CD4-positive, alpha-beta T cell (primary cell): ENCODE data around the gene TMF1. TPM values are rescaled to one million over a fixed set of nuclear protein-coding genes. Genes with fewer than 3 reads are reported as not detected.

ENCODE experiments used
- ATAC-seq: fragments of 200-7000 bp; cut with Tn5 transposase; one replicate; pipeline ENCODE4 v1.10.0; 2022; ENCODE audit warnings: mild to moderate bottlenecking; ENCODE audit not compliant: poor library complexity
- CTCF ChIA-PET: fragments of 350-600 bp; sonication (Branson Sonifier 250); formaldehyde crosslinking; loops from one replicate; lab custom pipeline; 2021; ENCODE audit warnings: antibody characterized with exemption, inconsistent platforms; lab: Charles Lee
- POLR2A ChIA-PET: fragments of 350-600 bp; sonication (Branson Sonifier 250); formaldehyde crosslinking; loops from one replicate; lab custom pipeline; 2021; ENCODE audit warnings: antibody characterized with exemption, inconsistent platforms; lab: Charles Lee
- DNase-seq, 14 experiments: peaks; one replicate each; pipeline ENCODE4 v3.0.0-alpha.2; 2013 to 2020; ENCODE audit warnings: mixed read lengths in 2 of 14
- H3K27ac ChIP-seq, 2 donors: one replicate each; pipeline versions ENCODE4 v1.5.1 to v1.7.0; 2013; ENCODE audit warnings: low read length in 2 of 2, low read depth in 1 of 2, mild to moderate bottlenecking in 1 of 2
- H3K27me3 ChIP-seq, 2 experiments: 1 replicate in 1 of 2; 2 replicates in 1 of 2; pipeline versions ENCODE4 v1.6.1 to v1.7.0; 2013; ENCODE audit warnings: low read length in 2 of 2, control low read depth in 1 of 2, mild to moderate bottlenecking in 1 of 2, moderate library complexity in 1 of 2; ENCODE audit not compliant: insufficient read depth in 2 of 2, control insufficient read depth in 1 of 2
- H3K36me3 ChIP-seq: one replicate; pipeline ENCODE4 v1.6.1; 2013; ENCODE audit warnings: low read length, control low read depth; ENCODE audit not compliant: insufficient read depth
- H3K4me1 ChIP-seq: one replicate; pipeline ENCODE4 v1.6.1; 2013; ENCODE audit warnings: low read length, control low read depth; ENCODE audit not compliant: insufficient read depth
- H3K4me3 ChIP-seq: one replicate; pipeline ENCODE4 v1.5.1; 2013; ENCODE audit warnings: mild to moderate bottlenecking, low read length, moderate library complexity
- H3K9me3 ChIP-seq, 2 experiments: 1 replicate in 1 of 2; 2 replicates in 1 of 2; pipeline versions ENCODE4 v1.6.1 to v1.7.0; 2013; ENCODE audit warnings: low read length in 2 of 2, mild to moderate bottlenecking in 2 of 2, control low read depth in 1 of 2, moderate library complexity in 1 of 2; ENCODE audit not compliant: control insufficient read depth in 1 of 2, insufficient read depth in 1 of 2
- H3K27ac Mint-ChIP-seq: one replicate; pipeline ENCODE4 v1.8.0; 2020; ENCODE audit warnings: mixed read lengths
- H3K27me3 Mint-ChIP-seq: one replicate; pipeline ENCODE4 v1.8.0; 2021; ENCODE audit warnings: mixed read lengths
- H3K36me3 Mint-ChIP-seq: one replicate; pipeline ENCODE4 v1.8.0; 2021; ENCODE audit warnings: low read depth, mixed read lengths
- H3K4me1 Mint-ChIP-seq: one replicate; pipeline ENCODE4 v1.8.0; 2021; ENCODE audit warnings: low read depth, mixed read lengths
- H3K4me3 Mint-ChIP-seq: one replicate; pipeline ENCODE4 v1.8.0; 2020; ENCODE audit warnings: mild to moderate bottlenecking, mixed read lengths
- H3K9me3 Mint-ChIP-seq: one replicate; pipeline ENCODE4 v1.8.0; 2020; ENCODE audit warnings: mixed read lengths
- CTCF ChIP-seq: fragments of 200-600 bp; IDR thresholded peaks from one replicate; pipeline ENCODE4 v1.8.0; 2022; ENCODE audit warnings: antibody characterized with exemption, mild to moderate bottlenecking
- intact Hi-C, 2 experiments: fragments of 100-400 bp; cut with DNase I in 1 of 2; cut with micrococcal nuclease in 1 of 2; formaldehyde crosslinking; loops; one replicate each; pipeline versions ENCODE4 v1.15.1 to v1.9.0; 2023 to 2025; cut with DNase I, micrococcal nuclease
- total RNA-seq, 174 experiments: library from RNA in 2 of 174; stranded (reverse) in 2 of 174; gene quantifications; one replicate each; pipeline ENCODE4 v1.2.3 and lab custom pipeline; 2021 to 2026

TMF1 gene
- total RNA-seq, 2 experiments from 2014 or later: 89.0 to 101 TPM

- TF ChIP-seq CTCF: no peak
- Mint-ChIP-seq H3K36me3 (peaks cover 55% of the 10 kb centered on the region), H3K4me1 (no peaks in the 10 kb centered on the region), H3K27me3 (no peaks in the 10 kb centered on the region), H3K27ac (no peak overlapping the region), H3K4me3 (no peak overlapping the region), H3K9me3 (no peaks in the 10 kb centered on the region)
- Histone ChIP-seq H3K4me3 (no peak overlapping the region), H3K27ac (no peak overlapping the region), H3K27me3 (no peaks in the 10 kb centered on the region), H3K36me3 (peaks cover 53% of the 10 kb centered on the region), H3K9me3 (peaks cover 0 to 3% of the 10 kb centered on the region in 2 experiments), H3K4me1 (no peaks in the 10 kb centered on the region)
- CTCF ChIA-PET: no interaction called here
- intact Hi-C loops: no loop called here
- DNase-seq (no peak), ATAC-seq (no peak)
- POLR2A ChIA-PET: no interaction called here
These were observed 74.5 kb downstream of the TMF1 start for GRCh38 chr3:68977486-68978167.

- H3K27ac Mint-ChIP-seq: no peak overlapping the region
These were observed 77.4 kb downstream of the TMF1 start for GRCh38 chr3:68974711-68975110.

GRCh38 chr3:68973639-68974038 lies 78.5 kb downstream of the TMF1 start:
- ATAC-seq: no peak

More at GRCh38 chr3:68974711-68975110, 77.4 kb downstream of the TMF1 start:
- Mint-ChIP-seq H3K4me3 (no peak overlapping the region), H3K27me3 (peaks cover 6% of the 10 kb centered on the region), H3K9me3 (no peaks in the 10 kb centered on the region), H3K36me3 (peaks cover 31% of the 10 kb centered on the region), H3K4me1 (no peaks in the 10 kb centered on the region)
- H3K27me3 ChIP-seq: no peaks in the 10 kb centered on the region
- no peaks in the 10 kb centered on the region for H3K4me1 ChIP-seq
- TF ChIP-seq CTCF: no peak
- H3K36me3 ChIP-seq: peaks cover 32% of the 10 kb centered on the region
- intact Hi-C loops: no loop called here
- H3K9me3 ChIP-seq: peaks cover 0 to 3% of the 10 kb centered on the region in 2 experiments
- DNase-seq: peak in 1 of 14 experiments; percentile 4
- ChIA-PET POLR2A (no interaction called here), CTCF (no interaction called here)
- no peak overlapping the region for H3K4me3 ChIP-seq
- no peak overlapping the region for H3K27ac ChIP-seq
- no peak for ATAC-seq

More at GRCh38 chr3:68973639-68974038, 78.5 kb downstream of the TMF1 start:
- Histone ChIP-seq H3K4me3 (no peak overlapping the region), H3K4me1 (no peaks in the 10 kb centered on the region), H3K27ac (no peak overlapping the region), H3K27me3 (no peaks in the 10 kb centered on the region), H3K36me3 (peaks cover 22% of the 10 kb centered on the region), H3K9me3 (peaks cover 0 to 3% of the 10 kb centered on the region in 2 experiments)
- no peaks in the 10 kb centered on the region for H3K4me1 Mint-ChIP-seq
- peaks cover 6% of the 10 kb centered on the region for H3K27me3 Mint-ChIP-seq
- peak in 2 of 14 experiments; percentile 3 to 12 for DNase-seq
- TF ChIP-seq CTCF: no peak
- ChIA-PET POLR2A (no interaction called here), CTCF (no interaction called here)
- H3K4me3 Mint-ChIP-seq: no peak overlapping the region
- no peak overlapping the region for H3K27ac Mint-ChIP-seq
- intact Hi-C loops: no loop called here
- no peaks in the 10 kb centered on the region for H3K9me3 Mint-ChIP-seq
- peaks cover 20% of the 10 kb centered on the region for H3K36me3 Mint-ChIP-seq
